HepG2 (cell line): ENCODE measurements around the gene FAM168A. TPM values are rescaled to one million over a fixed set of nuclear protein-coding genes. Genes with fewer than 3 reads are reported as not detected.

ENCODE experiments used
- ATAC-seq: fragments of 200-7000 bp; cut with Tn5 transposase; 3 replicates; pipeline ENCODE4 v1.9.1; 2020; ENCODE audit warnings: mild to moderate bottlenecking, moderate library complexity
- BruUV-seq: library from RNA; stranded (reverse); fragments of 400-500 nt; replicated peaks from 2 replicates; lab custom pipeline; 2021; lab: Mats Ljungman, UMichigan
- CTCF ChIA-PET: fragments of 300-600 bp; formaldehyde crosslinking; extraction: SDS; loops from one replicate; lab custom pipeline; 2021; ENCODE audit warnings: low total read pairs, inconsistent platforms, low intra/inter-chr PET ratio; lab: Yijun Ruan, JAX
- POLR2A ChIA-PET: fragments of 350-600 bp; sonication (Branson Sonifier 250); formaldehyde crosslinking; loops from one replicate; lab custom pipeline; 2020; ENCODE audit warnings: antibody characterized with exemption, inconsistent platforms; lab: Yijun Ruan, JAX
- DNase-seq: peaks from one replicate; pipeline ENCODE4 v3.0.0-alpha.2; 2015; ENCODE audit warnings: low spot score
- FAIRE-seq: peaks from 3 replicates; lab custom pipeline; 2011; peaks lifted over from hg19 to GRCh38; lab: Jason Lieb, UNC
- H2AFZ ChIP-seq: one replicate; pipeline ENCODE4 v1.6.1; 2011; ENCODE audit warnings: low read length, inconsistent platforms
- H3K27ac ChIP-seq: fragments of 300-600 bp; 3 replicates; pipeline ENCODE4 v1.8.0; 2011; ENCODE audit warnings: mixed run types, mild to moderate bottlenecking, mixed read lengths, low read length, inconsistent platforms; ENCODE audit not compliant: insufficient read depth; ENCODE audit errors: extremely low read length
- H3K27me3 ChIP-seq, 2 experiments: fragments of 200-600 bp in 1 of 2; 2 replicates in 1 of 2; 3 replicates in 1 of 2; pipeline versions ENCODE4 v1.6.0 to v1.8.0; 2011; ENCODE audit warnings: low read length in 2 of 2, mild to moderate bottlenecking in 2 of 2, moderate library complexity in 2 of 2, inconsistent platforms in 1 of 2; ENCODE audit not compliant: insufficient read depth in 2 of 2, control insufficient read depth in 1 of 2
- H3K36me3 ChIP-seq, 2 experiments: fragments of 200-600 bp in 1 of 2; replicated peaks in 1 of 2; 2 replicates in 1 of 2; 3 replicates in 1 of 2; pipeline versions ENCODE4 v1.5.1 to v1.8.0; 2011; ENCODE audit warnings: low read length in 2 of 2, inconsistent platforms in 1 of 2; ENCODE audit not compliant: insufficient read depth in 2 of 2, control insufficient read depth in 1 of 2
- H3K4me1 ChIP-seq: 2 replicates; pipeline ENCODE4 v1.5.1; 2012; ENCODE audit warnings: low read length, inconsistent platforms; ENCODE audit not compliant: insufficient read depth
- H3K4me2 ChIP-seq: 2 replicates; pipeline ENCODE4 v1.6.0; 2011; ENCODE audit warnings: low read depth, low read length, inconsistent platforms
- H3K4me3 ChIP-seq, 3 experiments: fragments of 200-600 bp in 1 of 3; sonication (generic), shearing (Covaris generic) in 1 of 3; replicated peaks in 1 of 3; 2 replicates each; pipeline ENCODE4 v1.5.1; 2011 to 2016; ENCODE audit warnings: low read length in 3 of 3, inconsistent platforms in 2 of 3, low read depth in 2 of 3, mild to moderate bottlenecking in 2 of 3, control low read depth in 1 of 3, mixed read lengths in 1 of 3; ENCODE audit not compliant: insufficient read depth in 1 of 3
- H3K79me2 ChIP-seq: one replicate; pipeline ENCODE4 v1.6.1; 2011; ENCODE audit warnings: low read length, inconsistent platforms; ENCODE audit not compliant: insufficient read depth
- H3K9ac ChIP-seq: 2 replicates; pipeline ENCODE4 v1.6.0; 2011; ENCODE audit warnings: mild to moderate bottlenecking, low read depth, low read length, inconsistent platforms; ENCODE audit not compliant: insufficient read depth
- H3K9me3 ChIP-seq: 2 replicates; pipeline ENCODE4 v1.5.1; 2012; ENCODE audit warnings: mild to moderate bottlenecking, low read length
- H4K20me1 ChIP-seq: 2 replicates; pipeline ENCODE4 v1.6.0; 2011; ENCODE audit warnings: inconsistent platforms, mild to moderate bottlenecking, low read length, moderate library complexity; ENCODE audit not compliant: insufficient read depth
- ATRX ChIP-seq: sonication (generic); formaldehyde crosslinking; IDR thresholded peaks from 2 replicates; pipeline ENCODE4 v1.4.0; 2020; ENCODE audit warnings: missing genetic modification reagents, borderline replicate concordance
- HOXA9 ChIP-seq: sonication (generic); formaldehyde crosslinking; IDR thresholded peaks from 2 replicates; pipeline ENCODE4 v1.8.1; 2022; ENCODE audit warnings: missing genetic modification reagents, mild to moderate bottlenecking, moderate library complexity, borderline replicate concordance
- NCOA1 ChIP-seq: sonication (generic); formaldehyde crosslinking; IDR thresholded peaks from 2 replicates; pipeline ENCODE4 v1.9.0; 2021; ENCODE audit warnings: missing genetic modification reagents
- PHF21A ChIP-seq: sonication (generic); formaldehyde crosslinking; IDR thresholded peaks from 2 replicates; pipeline ENCODE4 v1.5.0; 2020; ENCODE audit warnings: mild to moderate bottlenecking, missing genetic modification reagents
- PRPF4 ChIP-seq: fragments of 200-400 bp; formaldehyde crosslinking; IDR thresholded peaks from 2 replicates; pipeline ENCODE4 v1.6.1; 2016; ENCODE audit warnings: low read length, low read depth; ENCODE audit not compliant: poor library complexity, severe bottlenecking
- U2AF1 ChIP-seq: fragments of 200-400 bp; formaldehyde crosslinking; optimal IDR thresholded peaks from 2 replicates; pipeline ENCODE3; 2017; ENCODE audit warnings: mild to moderate bottlenecking, low read depth, low read length
- YEATS4 ChIP-seq: sonication (generic); formaldehyde crosslinking; IDR thresholded peaks from 2 replicates; pipeline ENCODE4 v1.4.0; 2020; ENCODE audit warnings: missing genetic modification reagents, borderline replicate concordance
- ZFAT ChIP-seq: sonication (generic); formaldehyde crosslinking; conservative IDR thresholded peaks from 2 replicates; pipeline ENCODE4 v1.8.1; 2023; ENCODE audit warnings: missing genetic modification reagents, inconsistent platforms
- ZNF317 ChIP-seq: sonication (generic); formaldehyde crosslinking; IDR thresholded peaks from 2 replicates; pipeline ENCODE4 v1.5.0; 2020; ENCODE audit warnings: mild to moderate bottlenecking, missing genetic modification reagents
- ZNF33A ChIP-seq: sonication (generic); formaldehyde crosslinking; IDR thresholded peaks from 2 replicates; pipeline ENCODE4 v1.5.1; 2020; ENCODE audit warnings: missing genetic modification reagents, mild to moderate bottlenecking, moderate library complexity, borderline replicate concordance
- ZNF460 ChIP-seq: sonication (generic); formaldehyde crosslinking; IDR thresholded peaks from 2 replicates; pipeline ENCODE4 v1.5.1; 2020; ENCODE audit warnings: missing genetic modification reagents, mild to moderate bottlenecking, borderline replicate concordance
- ZNF83 ChIP-seq: sonication (generic); formaldehyde crosslinking; IDR thresholded peaks from 2 replicates; pipeline ENCODE4 v1.4.0; 2020; ENCODE audit warnings: missing genetic modification reagents, mild to moderate bottlenecking, borderline replicate concordance
- WGBS: methylation state at CpG from one replicate; pipeline ENCODE4 v1.1.6; 2017; ENCODE audit warnings: low lambda C conversion rate; 5-methylcytosine and 5-hydroxymethylcytosine counted together
- in situ Hi-C: cut with HindIII; loops from 2 replicates; pipeline ENCODE4 v1.10.0; 2017; ENCODE audit warnings: low pct_unique_long_range_greater_than_20kb; ENCODE audit not compliant: extremely low pct_ligation_motif_present
- intact Hi-C: fragments of 100-400 bp; cut with micrococcal nuclease; formaldehyde crosslinking; loops from one replicate; pipeline ENCODE4 v1.10.0; 2022; ENCODE audit not compliant: unreplicated experiment
- polyA plus RNA-seq, 8 experiments: library from polyadenylated mRNA; depleted of rRNA in 3 of 8; stranded (reverse) in 7 of 8; unstranded in 1 of 8; fragments of >200 nt; fragmentation: Illumina TruSeq in 4 of 8; extraction: Trizol in 4 of 8; gene quantifications; 2 replicates each; pipeline versions ENCODE4 v1.2.1 to v1.2.3, GENCODE V29; 2011 to 2016; ENCODE audit warnings: low read depth in 4 of 8, missing spikeins in 1 of 8, mixed read lengths in 1 of 8; ENCODE audit not compliant: insufficient read depth in 1 of 8
- total RNA-seq, 5 experiments: library from RNA; depleted of rRNA; stranded (reverse); fragments of >200 nt; fragmentation: Illumina TruSeq; extraction: Trizol; gene quantifications; 2 replicates each; pipeline ENCODE4 v1.2.3, GENCODE V29; 2016; ENCODE audit warnings: low read depth in 1 of 5
- TF ChIP-seq, protein P1 (sequence below), 2 experiments: fragments of 450-650 bp in 1 of 2; sonication (generic) in 1 of 2; formaldehyde crosslinking in 1 of 2; IDR thresholded peaks; 2 replicates each; pipeline versions ENCODE4 v1.6.1 to v1.8.0; 2016 to 2022; ENCODE audit warnings: antibody characterized with exemption in 1 of 2, mild to moderate bottlenecking in 1 of 2, missing genetic modification reagents in 1 of 2
- TF ChIP-seq, protein P2 (sequence below): IDR thresholded peaks from 2 replicates; pipeline ENCODE4 v1.6.1; 2016

The FAM168A gene
- total and polyA plus RNA-seq, 2 of the 13 experiments (the other 11 are each of a cell fraction or from before 2014, with no cell fraction given) = 13.9 to 15.8 TPM

DNA sequence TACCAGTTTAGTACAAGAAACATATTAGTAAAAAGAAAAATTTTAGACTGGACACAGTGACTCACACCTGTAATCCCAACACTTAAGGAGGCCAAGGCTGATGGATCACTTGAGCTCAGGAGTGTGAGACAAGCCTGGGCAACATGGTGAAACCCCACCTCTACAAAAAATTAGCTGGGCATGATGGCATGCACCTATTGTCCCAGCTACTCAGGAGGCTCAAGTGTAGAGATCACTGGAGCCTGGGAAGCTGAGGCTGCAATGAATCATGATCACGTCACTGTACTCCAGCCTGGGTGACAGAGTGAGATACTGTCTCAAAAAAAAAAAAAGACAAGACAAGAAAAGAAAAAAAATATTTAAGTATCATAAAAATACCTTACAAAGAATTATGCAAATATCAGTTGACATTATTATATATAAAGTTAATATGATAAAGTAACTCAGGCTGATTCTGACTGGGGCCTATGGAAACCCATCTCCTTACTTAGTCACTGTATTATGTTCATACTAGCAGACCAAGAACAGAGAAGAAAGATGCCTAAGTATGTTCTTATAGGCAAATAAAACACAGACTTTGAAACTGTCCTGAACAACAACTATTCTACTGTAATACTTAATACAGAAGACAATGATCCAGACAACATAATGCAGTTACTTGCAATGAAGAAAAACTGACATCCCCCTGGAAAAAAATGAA is 27.3 kb downstream of the FAM168A start:
- H4K20me1 ChIP-seq = no peaks in the 10 kb centered on the region
- peaks cover 5% of the 10 kb centered on the region for H3K79me2 ChIP-seq
- in situ Hi-C loops (no loop called here), intact Hi-C loops (no loop called here)
- H3K9ac ChIP-seq = no peak overlapping the region
- ChIA-PET POLR2A (no interaction called here), CTCF (no interaction called here)
- DNase-seq (no peak), FAIRE-seq (no peak), ATAC-seq (no peak)
- no peak overlapping the region for H3K4me3 ChIP-seq
- 94% methylated on average over 1 of the region's 1 CpG for WGBS
- no peak overlapping the region for H2AFZ ChIP-seq
- no TSS peak for BruUV-seq
- H3K27me3 ChIP-seq = no peaks in the 10 kb centered on the region
- no peaks in the 10 kb centered on the region for H3K9me3 ChIP-seq
- no peak overlapping the region for H3K4me2 ChIP-seq
- H3K27ac ChIP-seq = no peak overlapping the region
- H3K4me1 ChIP-seq = peaks cover 9% of the 10 kb centered on the region; the same call in 1 of the 2 replicates
- H3K36me3 ChIP-seq = 0 out of 5 replicates have a peak, but pooled peaks cover 0 to 2% of the 10 kb centered on the region in 2 experiments
- TF ChIP-seq ZNF83 (no peak), ATRX (CRISPR knock-in tag) (no peak), ZNF460 (no peak), HOXA9 (CRISPR knock-in tag) (no peak), ZFAT (no peak), YEATS4 (no peak), PRPF4 (no peak), U2AF1 (no peak), PHF21A (CRISPR knock-in tag) (no peak), NCOA1 (CRISPR knock-in tag) (no peak), ZNF317 (CRISPR knock-in tag) (no peak), ZNF33A (CRISPR knock-in tag) (no peak)
- TF ChIP-seq, protein P1, sequence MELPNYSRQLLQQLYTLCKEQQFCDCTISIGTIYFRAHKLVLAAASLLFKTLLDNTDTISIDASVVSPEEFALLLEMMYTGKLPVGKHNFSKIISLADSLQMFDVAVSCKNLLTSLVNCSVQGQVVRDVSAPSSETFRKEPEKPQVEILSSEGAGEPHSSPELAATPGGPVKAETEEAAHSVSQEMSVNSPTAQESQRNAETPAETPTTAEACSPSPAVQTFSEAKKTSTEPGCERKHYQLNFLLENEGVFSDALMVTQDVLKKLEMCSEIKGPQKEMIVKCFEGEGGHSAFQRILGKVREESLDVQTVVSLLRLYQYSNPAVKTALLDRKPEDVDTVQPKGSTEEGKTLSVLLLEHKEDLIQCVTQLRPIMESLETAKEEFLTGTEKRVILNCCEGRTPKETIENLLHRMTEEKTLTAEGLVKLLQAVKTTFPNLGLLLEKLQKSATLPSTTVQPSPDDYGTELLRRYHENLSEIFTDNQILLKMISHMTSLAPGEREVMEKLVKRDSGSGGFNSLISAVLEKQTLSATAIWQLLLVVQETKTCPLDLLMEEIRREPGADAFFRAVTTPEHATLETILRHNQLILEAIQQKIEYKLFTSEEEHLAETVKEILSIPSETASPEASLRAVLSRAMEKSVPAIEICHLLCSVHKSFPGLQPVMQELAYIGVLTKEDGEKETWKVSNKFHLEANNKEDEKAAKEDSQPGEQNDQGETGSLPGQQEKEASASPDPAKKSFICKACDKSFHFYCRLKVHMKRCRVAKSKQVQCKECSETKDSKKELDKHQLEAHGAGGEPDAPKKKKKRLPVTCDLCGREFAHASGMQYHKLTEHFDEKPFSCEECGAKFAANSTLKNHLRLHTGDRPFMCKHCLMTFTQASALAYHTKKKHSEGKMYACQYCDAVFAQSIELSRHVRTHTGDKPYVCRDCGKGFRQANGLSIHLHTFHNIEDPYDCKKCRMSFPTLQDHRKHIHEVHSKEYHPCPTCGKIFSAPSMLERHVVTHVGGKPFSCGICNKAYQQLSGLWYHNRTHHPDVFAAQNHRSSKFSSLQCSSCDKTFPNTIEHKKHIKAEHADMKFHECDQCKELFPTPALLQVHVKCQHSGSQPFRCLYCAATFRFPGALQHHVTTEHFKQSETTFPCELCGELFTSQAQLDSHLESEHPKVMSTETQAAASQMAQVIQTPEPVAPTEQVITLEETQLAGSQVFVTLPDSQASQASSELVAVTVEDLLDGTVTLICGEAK (IDR thresholded peaks at IDR 0.05) = no peak
- TF ChIP-seq, protein P1 (CRISPR knock-in tag; IDR thresholded peaks at IDR 0.05) = no peak
- TF ChIP-seq, protein P2, sequence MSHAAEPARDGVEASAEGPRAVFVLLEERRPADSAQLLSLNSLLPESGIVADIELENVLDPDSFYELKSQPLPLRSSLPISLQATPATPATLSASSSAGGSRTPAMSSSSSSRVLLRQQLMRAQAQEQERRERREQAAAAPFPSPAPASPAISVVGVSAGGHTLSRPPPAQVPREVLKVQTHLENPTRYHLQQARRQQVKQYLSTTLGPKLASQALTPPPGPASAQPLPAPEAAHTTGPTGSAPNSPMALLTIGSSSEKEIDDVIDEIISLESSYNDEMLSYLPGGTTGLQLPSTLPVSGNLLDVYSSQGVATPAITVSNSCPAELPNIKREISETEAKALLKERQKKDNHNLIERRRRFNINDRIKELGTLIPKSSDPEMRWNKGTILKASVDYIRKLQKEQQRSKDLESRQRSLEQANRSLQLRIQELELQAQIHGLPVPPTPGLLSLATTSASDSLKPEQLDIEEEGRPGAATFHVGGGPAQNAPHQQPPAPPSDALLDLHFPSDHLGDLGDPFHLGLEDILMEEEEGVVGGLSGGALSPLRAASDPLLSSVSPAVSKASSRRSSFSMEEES (CRISPR knock-in tag) = no peak
